ENCODE data around the gene CHORDC1. TPM values are rescaled to one million over a fixed set of nuclear protein-coding genes. Genes with fewer than 3 reads are reported as not detected.

Gene CHORDC1
- total RNA-seq, 1 donor from 2014 or later, result 59.2 TPM

DNA sequence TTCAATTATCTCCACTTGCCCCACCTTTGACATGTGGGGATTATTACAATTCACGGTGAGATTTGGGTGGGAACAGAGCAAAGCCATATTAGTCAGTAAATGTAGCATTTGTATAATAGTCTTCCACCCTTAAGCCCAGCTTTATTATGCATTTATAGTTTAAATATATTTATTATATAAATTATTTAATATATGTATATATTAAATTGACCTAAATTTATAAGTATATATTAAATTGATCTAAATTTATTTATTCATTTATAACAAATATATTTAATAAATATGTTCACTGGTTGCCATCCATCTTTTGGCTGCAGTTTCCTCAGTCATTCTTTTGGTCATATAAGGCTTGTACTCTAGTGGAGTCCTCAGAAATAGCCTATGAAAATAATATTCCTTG, 23.6 kb upstream of the CHORDC1 start:
- no peaks in the 10 kb centered on the region for H3K9me3 ChIP-seq (ENCODE audit: insufficient read depth, low read depth, low read length)
- no peaks in the 10 kb centered on the region for H3K27me3 Mint-ChIP-seq (ENCODE audit: low read depth, unreplicated experiment)
- H3K4me1 Mint-ChIP-seq (ENCODE audit: low read depth, unreplicated experiment), result no peaks in the 10 kb centered on the region

DNA sequence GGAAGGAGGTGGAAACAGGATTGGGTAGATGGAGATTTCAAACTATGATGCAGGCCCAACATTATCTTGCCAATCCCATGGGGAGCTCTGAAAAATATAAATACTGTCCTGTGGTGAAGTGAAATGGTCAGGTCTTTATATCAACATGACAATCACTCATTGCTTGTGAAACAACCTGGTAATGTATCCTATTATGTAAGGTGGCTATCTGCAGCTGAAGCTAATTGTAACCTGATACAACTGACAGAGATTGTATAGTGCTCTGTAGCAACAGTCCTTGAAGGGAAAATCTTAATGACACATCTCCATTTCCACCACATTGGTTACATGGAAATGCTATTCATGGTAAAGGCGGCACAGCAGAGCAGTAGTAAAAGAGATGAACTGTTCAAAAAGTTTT, 20.7 kb upstream of the CHORDC1 start:
- FAIRE-seq, result no peak
- Histone ChIP-seq H3K79me2 (ENCODE audit: insufficient read depth, low read length) (no peaks in the 10 kb centered on the region), H3K27ac (ENCODE audit: low read depth, low read length) (no peak overlapping the region), H3K4me1 (ENCODE audit: insufficient read depth, low read length) (no peaks in the 10 kb centered on the region), H2AFZ (ENCODE audit: low read depth, low read length) (no peak overlapping the region), H3K36me3 (ENCODE audit: insufficient read depth, low read length) (no peaks in the 10 kb centered on the region), H3K4me3 (ENCODE audit: insufficient read depth, low read depth, low read length) (no peak overlapping the region), H3K9ac (ENCODE audit: low read length) (no peak overlapping the region), H3K9me3 (ENCODE audit: insufficient read depth, low read depth, low read length) (no peaks in the 10 kb centered on the region), H3K4me2 (ENCODE audit: low read length) (no peak overlapping the region), H3K27me3 (ENCODE audit: insufficient read depth, low read length) (no peaks in the 10 kb centered on the region), H4K20me1 (ENCODE audit: insufficient read depth, low read length) (no peaks in the 10 kb centered on the region)
- H3K27ac Mint-ChIP-seq (ENCODE audit: unreplicated experiment), result no peak overlapping the region
- H3K9me3 Mint-ChIP-seq (ENCODE audit: unreplicated experiment), result peaks cover 5% of the 10 kb centered on the region
- H3K36me3 Mint-ChIP-seq (ENCODE audit: low read depth, unreplicated experiment), result peaks cover 2% of the 10 kb centered on the region
- no peak overlapping the region for H3K4me3 Mint-ChIP-seq (ENCODE audit: unreplicated experiment)
- TF ChIP-seq EZH2 (IDR thresholded peaks at IDR 0.05; ENCODE audit: insufficient read depth, low read length), result no peak
- TF ChIP-seq, protein P1, sequence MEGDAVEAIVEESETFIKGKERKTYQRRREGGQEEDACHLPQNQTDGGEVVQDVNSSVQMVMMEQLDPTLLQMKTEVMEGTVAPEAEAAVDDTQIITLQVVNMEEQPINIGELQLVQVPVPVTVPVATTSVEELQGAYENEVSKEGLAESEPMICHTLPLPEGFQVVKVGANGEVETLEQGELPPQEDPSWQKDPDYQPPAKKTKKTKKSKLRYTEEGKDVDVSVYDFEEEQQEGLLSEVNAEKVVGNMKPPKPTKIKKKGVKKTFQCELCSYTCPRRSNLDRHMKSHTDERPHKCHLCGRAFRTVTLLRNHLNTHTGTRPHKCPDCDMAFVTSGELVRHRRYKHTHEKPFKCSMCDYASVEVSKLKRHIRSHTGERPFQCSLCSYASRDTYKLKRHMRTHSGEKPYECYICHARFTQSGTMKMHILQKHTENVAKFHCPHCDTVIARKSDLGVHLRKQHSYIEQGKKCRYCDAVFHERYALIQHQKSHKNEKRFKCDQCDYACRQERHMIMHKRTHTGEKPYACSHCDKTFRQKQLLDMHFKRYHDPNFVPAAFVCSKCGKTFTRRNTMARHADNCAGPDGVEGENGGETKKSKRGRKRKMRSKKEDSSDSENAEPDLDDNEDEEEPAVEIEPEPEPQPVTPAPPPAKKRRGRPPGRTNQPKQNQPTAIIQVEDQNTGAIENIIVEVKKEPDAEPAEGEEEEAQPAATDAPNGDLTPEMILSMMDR (IDR thresholded peaks at IDR 0.05; ENCODE audit: insufficient read depth, low read depth, low read length), result no peak
- no peaks in the 10 kb centered on the region for H3K27me3 Mint-ChIP-seq (ENCODE audit: low read depth, unreplicated experiment)
- DNase-seq (ENCODE audit: low read depth), result no peak
- no peaks in the 10 kb centered on the region for H3K4me1 Mint-ChIP-seq (ENCODE audit: low read depth, unreplicated experiment)

More for the DNA sequence above, 23.6 kb upstream of the CHORDC1 start:
- Histone ChIP-seq H3K27ac (ENCODE audit: low read depth, low read length) (no peak overlapping the region), H3K4me1 (ENCODE audit: insufficient read depth, low read length) (no peaks in the 10 kb centered on the region), H3K4me2 (ENCODE audit: low read length) (no peak overlapping the region), H3K4me3 (ENCODE audit: insufficient read depth, low read depth, low read length) (no peak overlapping the region), H4K20me1 (ENCODE audit: insufficient read depth, low read length) (no peaks in the 10 kb centered on the region), H2AFZ (ENCODE audit: low read depth, low read length) (no peak overlapping the region), H3K36me3 (ENCODE audit: insufficient read depth, low read length) (no peaks in the 10 kb centered on the region), H3K27me3 (ENCODE audit: insufficient read depth, low read length) (no peaks in the 10 kb centered on the region), H3K79me2 (ENCODE audit: insufficient read depth, low read length) (no peaks in the 10 kb centered on the region), H3K9ac (ENCODE audit: low read length) (no peak overlapping the region)
- no peak for TF ChIP-seq EZH2 (IDR thresholded peaks at IDR 0.05; ENCODE audit: insufficient read depth, low read length)
- TF ChIP-seq, protein P1 (IDR thresholded peaks at IDR 0.05; ENCODE audit: insufficient read depth, low read depth, low read length), result no peak
- Mint-ChIP-seq H3K9me3 (ENCODE audit: unreplicated experiment) (no peaks in the 10 kb centered on the region), H3K4me3 (ENCODE audit: unreplicated experiment) (no peak overlapping the region), H3K36me3 (ENCODE audit: low read depth, unreplicated experiment) (no peaks in the 10 kb centered on the region), H3K27ac (ENCODE audit: unreplicated experiment) (no peak overlapping the region)
- DNase-seq (ENCODE audit: low read depth) (no peak), FAIRE-seq (no peak)

DNA sequence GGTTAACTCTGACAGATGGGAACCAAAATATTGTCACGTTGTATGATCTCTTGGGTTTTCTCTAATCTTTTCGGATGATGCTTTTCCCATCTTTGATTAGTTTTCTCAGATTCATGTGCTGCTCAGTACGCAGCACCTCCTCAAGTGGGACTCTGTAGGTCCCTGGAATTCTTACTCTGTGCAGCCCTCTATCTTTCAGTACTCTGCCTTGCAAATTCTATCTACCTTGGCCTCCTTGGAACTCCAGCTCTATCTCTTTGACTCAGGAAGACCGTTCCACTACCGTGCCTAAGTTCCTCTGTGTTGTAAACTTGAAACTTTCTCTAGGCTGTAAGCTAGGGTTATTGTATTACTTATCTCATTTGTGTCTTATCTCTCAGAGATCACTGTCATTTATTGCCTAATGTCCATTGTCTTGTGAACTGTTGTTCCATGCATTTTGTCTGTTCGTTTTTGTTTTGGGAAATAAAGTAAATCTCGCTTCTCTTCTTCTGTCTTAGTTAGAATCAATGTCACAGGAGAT, 20.1 kb upstream of the CHORDC1 start:
- DNase-seq (ENCODE audit: low read depth) (no peak), FAIRE-seq (no peak)
- no peaks in the 10 kb centered on the region for H3K27me3 ChIP-seq (ENCODE audit: insufficient read depth, low read length)
- H3K4me1 ChIP-seq (ENCODE audit: insufficient read depth, low read length), result no peaks in the 10 kb centered on the region
- no peak overlapping the region for H3K27ac ChIP-seq (ENCODE audit: low read depth, low read length)
- Mint-ChIP-seq H3K9me3 (ENCODE audit: unreplicated experiment) (peaks cover 5% of the 10 kb centered on the region), H3K27me3 (ENCODE audit: low read depth, unreplicated experiment) (no peaks in the 10 kb centered on the region), H3K4me3 (ENCODE audit: unreplicated experiment) (no peak overlapping the region), H3K27ac (ENCODE audit: unreplicated experiment) (no peak overlapping the region), H3K36me3 (ENCODE audit: low read depth, unreplicated experiment) (peaks cover 2% of the 10 kb centered on the region), H3K4me1 (ENCODE audit: low read depth, unreplicated experiment) (no peaks in the 10 kb centered on the region)
- H3K79me2 ChIP-seq (ENCODE audit: insufficient read depth, low read length), result no peaks in the 10 kb centered on the region
- H2AFZ ChIP-seq (ENCODE audit: low read depth, low read length), result no peak overlapping the region
- no peaks in the 10 kb centered on the region for H3K9me3 ChIP-seq (ENCODE audit: insufficient read depth, low read depth, low read length)
- no peak for TF ChIP-seq EZH2 (IDR thresholded peaks at IDR 0.05; ENCODE audit: insufficient read depth, low read length)
- TF ChIP-seq, protein P1 (IDR thresholded peaks at IDR 0.05; ENCODE audit: insufficient read depth, low read depth, low read length), result no peak
- H3K4me2 ChIP-seq (ENCODE audit: low read length), result no peak overlapping the region
- H3K36me3 ChIP-seq (ENCODE audit: insufficient read depth, low read length), result no peaks in the 10 kb centered on the region
- H3K9ac ChIP-seq (ENCODE audit: low read length), result no peak overlapping the region
- no peaks in the 10 kb centered on the region for H4K20me1 ChIP-seq (ENCODE audit: insufficient read depth, low read length)
- no peak overlapping the region for H3K4me3 ChIP-seq (ENCODE audit: insufficient read depth, low read depth, low read length)
